Lung (tissue), 12 donors: ENCODE measurements around the gene TNFAIP3. TPM values are rescaled to one million over a fixed set of nuclear protein-coding genes. Genes with fewer than 3 reads are reported as not detected.
A peak's percentile ranks its signal among the peaks of the same experiment; 100 is the strongest.

Source experiments
- ATAC-seq: fragments of 200-7000 bp; cut with Tn5 transposase; one replicate; pipeline ENCODE4 v1.9.1; 2020; ENCODE audit warnings: moderate number of reproducible peaks; ENCODE audit not compliant: insufficient read depth, low FRiP score
- DNase-seq, 3 donors: peaks; one replicate each; pipeline ENCODE4 v3.0.0-alpha.2; 2013 to 2017
- H3K27ac ChIP-seq, 2 donors: one replicate each; pipeline ENCODE4 v1.5.1; 2013; ENCODE audit warnings: mild to moderate bottlenecking in 2 of 2, moderate library complexity in 2 of 2, control low read depth in 1 of 2, inconsistent platforms in 1 of 2, low read depth in 1 of 2, low read length in 1 of 2
- H3K27me3 ChIP-seq, 3 donors: one replicate each; pipeline ENCODE4 v1.5.1; 2013; ENCODE audit warnings: low read length in 2 of 3; ENCODE audit not compliant: control insufficient read depth in 3 of 3, insufficient read depth in 3 of 3
- H3K36me3 ChIP-seq, 4 donors: one replicate each; pipeline ENCODE4 v1.5.1; 2013; ENCODE audit warnings: low read length in 4 of 4, mild to moderate bottlenecking in 1 of 4, moderate library complexity in 1 of 4; ENCODE audit not compliant: control insufficient read depth in 4 of 4, insufficient read depth in 4 of 4
- H3K4me1 ChIP-seq, 5 donors: one replicate each; pipeline ENCODE4 v1.5.1; 2013; ENCODE audit warnings: low read length in 5 of 5, mild to moderate bottlenecking in 2 of 5, moderate library complexity in 1 of 5; ENCODE audit not compliant: control insufficient read depth in 5 of 5, insufficient read depth in 5 of 5
- H3K4me3 ChIP-seq: one replicate; pipeline ENCODE4 v1.5.1; 2013; ENCODE audit warnings: mild to moderate bottlenecking, control low read depth, moderate library complexity
- H3K9ac ChIP-seq, 2 donors: one replicate each; pipeline ENCODE4 v1.5.1; 2013; ENCODE audit warnings: low read length in 2 of 2, control low read depth in 1 of 2; ENCODE audit not compliant: insufficient read depth in 1 of 2
- H3K9me3 ChIP-seq, 4 donors: one replicate each; pipeline ENCODE4 v1.5.1; 2013; ENCODE audit warnings: low read length in 3 of 4, mild to moderate bottlenecking in 1 of 4, moderate library complexity in 1 of 4; ENCODE audit not compliant: control insufficient read depth in 4 of 4, insufficient read depth in 3 of 4
- WGBS, 2 donors: extraction: QIAGEN DNeasy Blood & Tissue Kit; methylation state at CpG; one replicate each; pipeline ENCODE4 v1.1.7; 2013; 5-methylcytosine and 5-hydroxymethylcytosine counted together
- polyA plus RNA-seq, 2 donors: library from polyadenylated mRNA; stranded (reverse); fragments of 200-250 nt; gene quantifications; one replicate each; pipeline ENCODE4 v1.2.1, GENCODE V29; 2013
- total RNA-seq, 2 donors: library from RNA; depleted of rRNA in 1 of 2; stranded (reverse); fragments of >200 nt in 1 of 2; gene quantifications; one replicate each; pipeline ENCODE4 v1.2.1, GENCODE V29; 2014 to 2021
- TF ChIP-seq, protein P1 (sequence below): IDR thresholded peaks from 2 replicates; pipeline ENCODE4 v1.5.1; 2012; ENCODE audit warnings: mild to moderate bottlenecking; ENCODE audit errors: control extremely low read depth, extremely low read depth
- donor health status: control.
- donor health status: control.
- donor health status: Bipolar disorder and iron deficiency.
- donor health status: healthy.
- donor health status: DM: yes; HTN: yes; CAD: no.

TNFAIP3 gene
- total and polyA plus RNA-seq, 4 donors, result 13.4 to 396 (median 87.5) TPM

DNA sequence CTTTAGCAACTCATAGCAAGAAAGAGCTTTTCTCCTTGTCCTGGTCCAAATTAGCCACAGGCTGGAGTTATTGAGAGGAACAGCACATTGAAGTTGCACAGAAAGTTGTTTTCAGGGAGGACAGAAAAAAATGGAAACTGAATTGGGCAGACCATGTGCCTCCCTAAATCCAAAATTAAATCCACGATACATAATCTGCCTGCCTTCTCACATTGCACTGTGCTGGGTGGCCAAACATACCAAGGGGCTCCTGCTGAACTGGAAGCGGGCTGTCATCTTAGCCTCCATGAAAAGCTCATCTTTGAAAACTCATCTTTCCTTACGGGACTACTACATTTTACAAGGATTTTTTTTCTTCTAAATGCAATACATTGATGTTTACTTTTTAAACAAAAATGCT lies 59.9 kb downstream of the TNFAIP3 start:
- no peak overlapping the region for H3K4me3 ChIP-seq
- DNase-seq (no peak), ATAC-seq (no peak)
- 91 to 94% methylated on average over 3 of the region's 3 CpGs for WGBS, 2 donors
- H3K27ac ChIP-seq, result no peak overlapping the region
- no peaks in the 10 kb centered on the region for H3K27me3 ChIP-seq
- H3K9ac ChIP-seq, result no peak overlapping the region
- H3K4me1 ChIP-seq, result peaks cover 0 to 7% (median 5%) of the 10 kb centered on the region in 5 donors
- H3K36me3 ChIP-seq, result no peaks in the 10 kb centered on the region
- TF ChIP-seq, protein P1, sequence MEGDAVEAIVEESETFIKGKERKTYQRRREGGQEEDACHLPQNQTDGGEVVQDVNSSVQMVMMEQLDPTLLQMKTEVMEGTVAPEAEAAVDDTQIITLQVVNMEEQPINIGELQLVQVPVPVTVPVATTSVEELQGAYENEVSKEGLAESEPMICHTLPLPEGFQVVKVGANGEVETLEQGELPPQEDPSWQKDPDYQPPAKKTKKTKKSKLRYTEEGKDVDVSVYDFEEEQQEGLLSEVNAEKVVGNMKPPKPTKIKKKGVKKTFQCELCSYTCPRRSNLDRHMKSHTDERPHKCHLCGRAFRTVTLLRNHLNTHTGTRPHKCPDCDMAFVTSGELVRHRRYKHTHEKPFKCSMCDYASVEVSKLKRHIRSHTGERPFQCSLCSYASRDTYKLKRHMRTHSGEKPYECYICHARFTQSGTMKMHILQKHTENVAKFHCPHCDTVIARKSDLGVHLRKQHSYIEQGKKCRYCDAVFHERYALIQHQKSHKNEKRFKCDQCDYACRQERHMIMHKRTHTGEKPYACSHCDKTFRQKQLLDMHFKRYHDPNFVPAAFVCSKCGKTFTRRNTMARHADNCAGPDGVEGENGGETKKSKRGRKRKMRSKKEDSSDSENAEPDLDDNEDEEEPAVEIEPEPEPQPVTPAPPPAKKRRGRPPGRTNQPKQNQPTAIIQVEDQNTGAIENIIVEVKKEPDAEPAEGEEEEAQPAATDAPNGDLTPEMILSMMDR, result no peak
- no peaks in the 10 kb centered on the region for H3K9me3 ChIP-seq

DNA sequence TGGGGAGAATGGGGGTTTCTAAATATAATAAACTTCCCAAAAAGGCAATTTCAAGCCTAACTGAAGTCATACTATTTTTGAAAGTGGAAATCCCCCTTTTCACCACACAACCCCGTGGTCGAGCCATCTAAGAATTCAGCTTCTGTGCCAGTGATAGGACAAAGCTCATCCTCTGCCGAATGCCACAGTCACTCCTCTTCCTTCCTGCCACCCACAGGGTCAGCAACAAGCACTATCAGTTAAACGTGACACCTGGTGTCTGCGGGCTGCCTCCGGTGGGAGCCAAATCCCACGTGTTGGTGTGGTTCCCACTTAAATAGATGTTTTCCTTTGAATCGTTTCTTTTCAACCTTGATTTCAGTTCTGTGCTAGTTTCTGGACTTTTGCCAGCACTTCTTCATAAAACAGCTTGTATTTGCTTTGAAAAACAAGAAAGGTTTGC lies 60.7 kb downstream of the TNFAIP3 start:
- Histone ChIP-seq H3K4me1 (peaks cover 0 to 7% (median 5%) of the 10 kb centered on the region in 5 donors), H3K36me3 (no peaks in the 10 kb centered on the region), H3K9ac (no peak overlapping the region), H3K4me3 (no peak overlapping the region), H3K27me3 (no peaks in the 10 kb centered on the region), H3K9me3 (no peaks in the 10 kb centered on the region), H3K27ac (no peak overlapping the region)
- ATAC-seq, result no peak
- 7 to 16% methylated on average over 8 of the region's 8 CpGs for WGBS, 2 donors
- peak in 2 of 3 donors; percentile 18 to 38 for DNase-seq
- TF ChIP-seq, protein P1, result no peak

DNA sequence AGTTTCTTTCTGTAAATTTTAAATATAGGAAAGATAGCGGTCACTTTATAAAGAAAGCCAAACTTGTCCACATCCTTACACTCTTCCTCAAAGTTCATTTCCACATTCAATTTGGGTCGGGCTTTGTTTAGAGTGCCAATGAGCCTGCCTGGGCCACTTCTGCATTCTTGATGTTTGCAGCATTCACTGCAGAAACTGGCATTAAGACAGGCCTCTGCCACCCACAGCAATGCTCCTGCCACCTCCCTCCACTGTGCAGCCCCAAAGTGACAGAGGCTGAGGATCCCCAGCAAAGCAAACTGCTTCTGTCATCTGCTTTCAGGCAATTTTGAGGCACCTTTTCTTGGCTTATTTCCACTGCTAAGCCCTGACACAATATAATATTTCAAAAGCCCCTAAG lies 61.2 kb downstream of the TNFAIP3 start:
- no peaks in the 10 kb centered on the region for H3K36me3 ChIP-seq
- H3K27me3 ChIP-seq, result no peaks in the 10 kb centered on the region
- H3K27ac ChIP-seq, result no peak overlapping the region
- DNase-seq (peak in 1 of 3 donors; percentile 11), ATAC-seq (peak; percentile 15)
- H3K9ac ChIP-seq, result no peak overlapping the region
- TF ChIP-seq, protein P1, result no peak
- 11 to 35% methylated on average over 2 of the region's 2 CpGs for WGBS, 2 donors
- no peaks in the 10 kb centered on the region for H3K9me3 ChIP-seq
- no peak overlapping the region for H3K4me3 ChIP-seq
- peaks cover 0 to 7% (median 5%) of the 10 kb centered on the region in 5 donors for H3K4me1 ChIP-seq
